ENCODE results near the gene KRTAP4-8. TPM values are rescaled to one million over a fixed set of nuclear protein-coding genes. Genes with fewer than 3 reads are reported as not detected.

KRTAP4-8 gene
- total and polyA plus RNA-seq, 2 of the 13 experiments (the other 11 are each of a cell fraction or from before 2014, with no cell fraction given), result not detected

DNA sequence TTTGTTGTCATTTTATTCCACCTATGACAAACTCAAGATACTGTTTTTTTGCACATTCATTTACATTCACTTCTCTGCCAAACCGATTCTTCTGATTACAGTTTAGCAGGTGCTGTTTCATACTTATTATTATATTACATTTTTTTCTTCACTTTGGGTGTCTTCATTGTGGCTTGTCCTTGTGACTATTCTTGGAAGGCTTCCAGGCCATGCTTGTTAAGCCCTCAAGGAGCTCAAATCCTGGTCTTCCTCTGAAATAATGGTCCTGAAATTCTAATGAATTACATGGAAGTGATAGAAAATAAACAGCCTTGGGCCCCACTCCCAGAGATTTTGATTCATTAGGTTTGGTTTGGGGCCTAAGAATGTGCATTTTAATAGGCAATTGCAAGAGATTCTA, 33.6 kb downstream of the KRTAP4-8 start (continued):
- TF ChIP-seq, protein P1, sequence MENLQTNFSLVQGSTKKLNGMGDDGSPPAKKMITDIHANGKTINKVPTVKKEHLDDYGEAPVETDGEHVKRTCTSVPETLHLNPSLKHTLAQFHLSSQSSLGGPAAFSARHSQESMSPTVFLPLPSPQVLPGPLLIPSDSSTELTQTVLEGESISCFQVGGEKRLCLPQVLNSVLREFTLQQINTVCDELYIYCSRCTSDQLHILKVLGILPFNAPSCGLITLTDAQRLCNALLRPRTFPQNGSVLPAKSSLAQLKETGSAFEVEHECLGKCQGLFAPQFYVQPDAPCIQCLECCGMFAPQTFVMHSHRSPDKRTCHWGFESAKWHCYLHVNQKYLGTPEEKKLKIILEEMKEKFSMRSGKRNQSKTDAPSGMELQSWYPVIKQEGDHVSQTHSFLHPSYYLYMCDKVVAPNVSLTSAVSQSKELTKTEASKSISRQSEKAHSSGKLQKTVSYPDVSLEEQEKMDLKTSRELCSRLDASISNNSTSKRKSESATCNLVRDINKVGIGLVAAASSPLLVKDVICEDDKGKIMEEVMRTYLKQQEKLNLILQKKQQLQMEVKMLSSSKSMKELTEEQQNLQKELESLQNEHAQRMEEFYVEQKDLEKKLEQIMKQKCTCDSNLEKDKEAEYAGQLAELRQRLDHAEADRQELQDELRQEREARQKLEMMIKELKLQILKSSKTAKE (CRISPR knock-in tag; IDR thresholded peaks at IDR 0.05; ENCODE audit: borderline replicate concordance), result no peak
- TF ChIP-seq NR1H2 (CRISPR knock-in tag; IDR thresholded peaks at IDR 0.05; ENCODE audit: borderline replicate concordance, low read depth) (no peak), ELF3 (CRISPR knock-in tag; IDR thresholded peaks at IDR 0.05) (no peak), SALL1 (CRISPR knock-in tag; IDR thresholded peaks at IDR 0.05) (no peak), ZBTB7B (CRISPR knock-in tag; IDR thresholded peaks at IDR 0.05) (no peak)

DNA sequence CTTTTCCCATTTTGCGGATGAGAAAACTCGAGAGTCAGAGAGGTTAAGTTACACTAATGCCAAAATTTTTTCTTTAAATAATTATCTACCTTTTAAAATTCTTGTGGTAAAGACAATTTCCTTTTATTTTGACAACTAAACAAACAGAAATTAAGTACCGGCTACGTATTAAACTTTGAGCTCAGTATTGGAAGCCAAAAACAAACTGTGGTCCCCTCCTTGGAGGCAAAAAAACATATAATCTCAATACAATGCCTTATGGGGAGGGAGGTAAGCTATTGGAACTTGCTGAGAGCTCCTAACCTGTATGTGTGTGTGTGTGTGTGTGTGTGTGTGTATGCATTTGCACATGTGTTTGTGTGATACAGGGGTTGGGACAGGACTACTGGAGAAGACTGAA, 34.5 kb downstream of the KRTAP4-8 start:
- H3K27me3 ChIP-seq (ENCODE audit: control insufficient read depth in 1 of 2, insufficient read depth in 2 of 2, low read length in 2 of 2), result no peaks in the 10 kb centered on the region
- H4K20me1 ChIP-seq (ENCODE audit: insufficient read depth, low read length), result no peaks in the 10 kb centered on the region
- ChIA-PET POLR2A (no interaction called here), CTCF (ENCODE audit: low intra/inter-chr PET ratio, low total read pairs) (no interaction called here)
- no peak overlapping the region for H3K27ac ChIP-seq (ENCODE audit: extremely low read length, insufficient read depth, low read length)
- BruUV-seq (replicated peaks), result no TSS peak
- no peak overlapping the region for H3K9ac ChIP-seq (ENCODE audit: insufficient read depth, low read depth, low read length)
- H2AFZ ChIP-seq (ENCODE audit: low read length), result no peak overlapping the region
- H3K4me2 ChIP-seq (ENCODE audit: low read depth, low read length), result no peak overlapping the region
- intact Hi-C loops (cut with micrococcal nuclease; ENCODE audit: unreplicated experiment), result no loop called here
- no peak overlapping the region for H3K4me3 ChIP-seq (replicated peaks in 1 of 3; ENCODE audit: insufficient read depth in 1 of 3, low read depth in 2 of 3, low read length in 3 of 3)
- in situ Hi-C loops (cut with HindIII; ENCODE audit: extremely low pct_ligation_motif_present, low pct_unique_long_range_greater_than_20kb), result no loop called here
- peaks cover 49% of the 10 kb centered on the region for H3K4me1 ChIP-seq (ENCODE audit: insufficient read depth, low read length)
- no peak for FAIRE-seq
- H3K79me2 ChIP-seq (ENCODE audit: insufficient read depth, low read length), result no peaks in the 10 kb centered on the region
- H3K9me3 ChIP-seq (ENCODE audit: low read length), result no peaks in the 10 kb centered on the region
- DNase-seq (ENCODE audit: low spot score), result peak; percentile 23
- H3K36me3 ChIP-seq (replicated peaks in 1 of 2; ENCODE audit: control insufficient read depth in 1 of 2, insufficient read depth in 2 of 2, low read length in 2 of 2), result no peaks in the 10 kb centered on the region
- 53% methylated on average over 4 of the region's 4 CpGs for WGBS (ENCODE audit: low lambda C conversion rate)
- no peak for ATAC-seq
- TF ChIP-seq NFYB (CRISPR knock-in tag; IDR thresholded peaks at IDR 0.05) (no peak), BCL3 (CRISPR knock-in tag; IDR thresholded peaks at IDR 0.05) (no peak), ZSCAN25 (CRISPR knock-in tag; IDR thresholded peaks at IDR 0.05) (no peak), ZNF569 (CRISPR knock-in tag; IDR thresholded peaks at IDR 0.05; ENCODE audit: borderline replicate concordance) (no peak), ZMYM4 (CRISPR knock-in tag; IDR thresholded peaks at IDR 0.05) (no peak), CREBL2 (CRISPR knock-in tag; IDR thresholded peaks at IDR 0.05; ENCODE audit: borderline replicate concordance) (no peak), ZNF30 (CRISPR knock-in tag; IDR thresholded peaks at IDR 0.05) (no peak), ZNF720 (CRISPR knock-in tag; IDR thresholded peaks at IDR 0.05) (no peak), ZNF326 (CRISPR knock-in tag; IDR thresholded peaks at IDR 0.05; ENCODE audit: borderline replicate concordance) (no peak), MLLT10 (CRISPR knock-in tag; IDR thresholded peaks at IDR 0.05) (no peak), XRCC5 (optimal IDR thresholded peaks at IDR 0.05; ENCODE audit: low read length) (no peak)
- TF ChIP-seq, protein P2, sequence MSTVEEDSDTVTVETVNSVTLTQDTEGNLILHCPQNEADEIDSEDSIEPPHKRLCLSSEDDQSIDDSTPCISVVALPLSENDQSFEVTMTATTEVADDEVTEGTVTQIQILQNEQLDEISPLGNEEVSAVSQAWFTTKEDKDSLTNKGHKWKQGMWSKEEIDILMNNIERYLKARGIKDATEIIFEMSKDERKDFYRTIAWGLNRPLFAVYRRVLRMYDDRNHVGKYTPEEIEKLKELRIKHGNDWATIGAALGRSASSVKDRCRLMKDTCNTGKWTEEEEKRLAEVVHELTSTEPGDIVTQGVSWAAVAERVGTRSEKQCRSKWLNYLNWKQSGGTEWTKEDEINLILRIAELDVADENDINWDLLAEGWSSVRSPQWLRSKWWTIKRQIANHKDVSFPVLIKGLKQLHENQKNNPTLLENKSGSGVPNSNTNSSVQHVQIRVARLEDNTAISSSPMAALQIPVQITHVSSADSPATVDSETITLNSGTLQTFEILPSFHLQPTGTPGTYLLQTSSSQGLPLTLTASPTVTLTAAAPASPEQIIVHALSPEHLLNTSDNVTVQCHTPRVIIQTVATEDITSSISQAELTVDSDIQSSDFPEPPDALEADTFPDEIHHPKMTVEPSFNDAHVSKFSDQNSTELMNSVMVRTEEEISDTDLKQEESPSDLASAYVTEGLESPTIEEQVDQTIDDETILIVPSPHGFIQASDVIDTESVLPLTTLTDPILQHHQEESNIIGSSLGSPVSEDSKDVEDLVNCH (CRISPR knock-in tag; IDR thresholded peaks at IDR 0.05), result no peak
- TF ChIP-seq, protein P3, sequence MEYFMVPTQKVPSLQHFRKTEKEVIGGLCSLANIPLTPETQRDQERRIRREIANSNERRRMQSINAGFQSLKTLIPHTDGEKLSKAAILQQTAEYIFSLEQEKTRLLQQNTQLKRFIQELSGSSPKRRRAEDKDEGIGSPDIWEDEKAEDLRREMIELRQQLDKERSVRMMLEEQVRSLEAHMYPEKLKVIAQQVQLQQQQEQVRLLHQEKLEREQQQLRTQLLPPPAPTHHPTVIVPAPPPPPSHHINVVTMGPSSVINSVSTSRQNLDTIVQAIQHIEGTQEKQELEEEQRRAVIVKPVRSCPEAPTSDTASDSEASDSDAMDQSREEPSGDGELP (IDR thresholded peaks at IDR 0.05; ENCODE audit: borderline replicate concordance, low read depth), result no peak

All from HepG2 (cell line).